Measurements from ENCODE around the gene HAPLN2. TPM values are rescaled to one million over a fixed set of nuclear protein-coding genes. Genes with fewer than 3 reads are reported as not detected.
A peak's percentile ranks its signal among the peaks of the same experiment; 100 is the strongest.
"Not testable (repeated sequence)": the region's sequence is repeated elsewhere in the genome, so short reads cannot be mapped to it uniquely, and the experiment has no call there.

HAPLN2 gene
- total RNA-seq, 4 donors from 2014 or later = 0.79 TPM; not detected in 3

DNA sequence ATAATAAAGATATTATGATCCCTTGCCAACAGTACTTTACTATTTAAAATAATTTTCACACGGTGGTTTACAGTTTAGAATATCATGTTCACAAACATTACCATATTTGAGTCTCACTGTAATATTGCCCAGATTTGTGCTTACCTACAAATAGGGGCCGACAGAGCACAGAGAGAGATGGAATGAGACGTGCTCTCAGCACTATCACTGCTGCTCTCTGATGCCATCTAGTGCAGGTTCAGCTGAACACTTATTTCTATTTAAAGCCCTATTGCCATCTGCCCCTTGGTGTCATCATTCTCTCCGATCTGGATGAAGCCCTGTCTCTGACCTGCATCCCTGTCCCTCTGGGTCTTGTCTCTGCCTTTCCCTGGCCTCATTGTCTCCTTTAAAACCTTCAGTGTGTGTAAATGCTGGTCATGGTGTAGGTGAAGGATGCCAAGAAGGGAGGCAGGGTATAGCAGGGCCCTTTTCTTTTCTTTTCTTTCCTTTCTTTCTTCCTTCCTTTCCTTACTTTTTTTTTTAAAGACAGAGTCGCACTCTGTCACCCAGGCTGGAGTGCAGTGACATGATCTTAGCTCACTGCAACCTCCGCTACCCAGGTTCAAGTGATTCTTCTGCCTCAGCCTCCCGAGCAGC, 11.1 kb upstream of the HAPLN2 start:
- WGBS, 2 donors = 20 to 28% methylated on average over 7 of the region's 7 CpGs
- Histone ChIP-seq H3K9me3 (no peaks in the 10 kb centered on the region), H3K27ac (no peak overlapping the region), H3K4me3 (replicated peaks in 1 of 3) (no peak overlapping the region), H3K4me1 (no peaks in the 10 kb centered on the region), H3K36me3 (no peaks in the 10 kb centered on the region), H3K27me3 (no peaks in the 10 kb centered on the region)
- DNase-seq = peak; percentile 51 to 57
- intact Hi-C loops (cut with DNase I) = loop anchor here (2.0 to 5.0 kb wide), 2 partner anchors 155 to 221 kb away; no protein-coding TSS in a partner anchor
- TF ChIP-seq POLR2A (IDR thresholded peaks at IDR 0.05) (no peak), CTCF (IDR thresholded peaks at IDR 0.05) (peak in 5 of 6 experiments; percentile 34 to 89 (median 82))

GRCh38 chr1:156608981-156609380, 10.2 kb upstream of the HAPLN2 start:
- WGBS, 2 donors = 39 to 40% methylated on average over 6 of the region's 6 CpGs
- no peak for DNase-seq
- Histone ChIP-seq H3K27me3 (no peaks in the 10 kb centered on the region), H3K4me1 (no peaks in the 10 kb centered on the region), H3K36me3 (no peaks in the 10 kb centered on the region), H3K4me3 (replicated peaks in 1 of 3) (no peak overlapping the region), H3K27ac (no peak overlapping the region), H3K9me3 (no peaks in the 10 kb centered on the region)
- intact Hi-C loops (cut with DNase I) = loop anchor here (2.0 to 5.0 kb wide), 2 partner anchors 156 to 222 kb away; no protein-coding TSS in a partner anchor
- no peak for TF ChIP-seq POLR2A (IDR thresholded peaks at IDR 0.05)
- TF ChIP-seq CTCF (IDR thresholded peaks at IDR 0.05) = peak in 2 of 6 experiments; percentile 12 to 23

GRCh38 chr1:156610072-156610471, 9.1 kb upstream of the HAPLN2 start:
- 87 to 88% methylated on average over 9 of the region's 9 CpGs for WGBS, 2 donors
- H3K4me3 ChIP-seq (replicated peaks in 1 of 3); H3K4me1 ChIP-seq; DNase-seq; H3K9me3 ChIP-seq; intact Hi-C loops (cut with DNase I); H3K36me3 ChIP-seq; H3K27me3 ChIP-seq; H3K27ac ChIP-seq: not testable (repeated sequence)

DNA sequence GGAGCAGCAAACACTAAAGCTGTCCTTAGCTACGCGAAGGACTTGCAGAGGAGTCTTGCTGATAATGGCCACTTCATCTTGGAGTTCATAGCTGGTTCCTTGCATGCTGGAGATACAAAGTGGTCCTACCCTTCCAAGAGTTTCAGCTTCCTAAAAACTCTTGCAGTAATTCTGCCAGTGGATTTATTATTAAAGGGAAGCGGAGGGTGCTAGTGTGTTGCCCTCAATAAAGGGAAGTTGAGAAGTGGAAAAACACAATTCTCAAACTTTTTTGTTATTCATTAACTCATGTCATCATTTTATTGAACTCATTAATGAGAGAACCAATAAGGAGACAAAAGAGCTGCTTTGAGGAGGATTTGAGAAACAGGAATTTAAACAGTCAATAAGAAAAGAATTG, 6.5 kb upstream of the HAPLN2 start:
- Histone ChIP-seq H3K27ac (no peak overlapping the region), H3K27me3 (no peaks in the 10 kb centered on the region), H3K9me3 (no peaks in the 10 kb centered on the region), H3K4me3 (replicated peaks in 1 of 3) (no peak overlapping the region), H3K36me3 (no peaks in the 10 kb centered on the region), H3K4me1 (no peaks in the 10 kb centered on the region)
- intact Hi-C loops (cut with DNase I) = no loop called here
- DNase-seq = no peak
- WGBS, 2 donors = 55 to 66% methylated on average over 3 of the region's 3 CpGs
- no peak for TF ChIP-seq CTCF (IDR thresholded peaks at IDR 0.05)
- TF ChIP-seq POLR2A (IDR thresholded peaks at IDR 0.05) = no peak

DNA sequence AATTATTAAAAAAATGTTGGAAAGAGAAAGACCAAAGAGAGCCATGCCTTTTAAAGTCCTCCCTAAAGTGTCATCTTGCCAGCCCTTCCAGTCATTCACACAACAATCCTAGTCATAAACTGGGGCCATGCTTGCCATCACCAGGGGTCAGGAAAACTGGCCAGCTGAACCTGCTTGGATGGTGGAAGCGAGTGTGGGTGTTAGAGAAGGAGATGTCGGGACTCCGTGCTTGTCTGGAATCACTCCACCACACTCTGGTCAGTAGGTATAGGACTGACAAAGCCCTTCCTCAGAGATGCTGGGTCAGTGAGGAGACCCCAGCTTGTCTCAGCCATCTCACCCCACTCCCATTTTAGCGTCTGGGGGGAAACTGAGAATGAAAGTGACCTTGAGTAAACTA, 3.3 kb upstream of the HAPLN2 start:
- intact Hi-C loops (cut with DNase I) = no loop called here
- Histone ChIP-seq H3K4me1 (no peaks in the 10 kb centered on the region), H3K9me3 (no peaks in the 10 kb centered on the region), H3K27ac (peak overlapping the region in 1 of 3 donors; percentile 27), H3K4me3 (replicated peaks in 1 of 3) (no peak overlapping the region), H3K27me3 (no peaks in the 10 kb centered on the region), H3K36me3 (no peaks in the 10 kb centered on the region)
- TF ChIP-seq CTCF (IDR thresholded peaks at IDR 0.05) (no peak), POLR2A (IDR thresholded peaks at IDR 0.05) (no peak)
- no peak for DNase-seq
- WGBS, 2 donors = 31 to 51% methylated on average over 4 of the region's 4 CpGs

All from thyroid gland (tissue), 4 donors.